GM12874 (cell line): ENCODE measurements around the gene KRTAP1-4.

Source experiments
- CTCF ChIP-seq: IDR thresholded peaks from 2 replicates; pipeline ENCODE4 v1.5.1; 2011; ENCODE audit warnings: low read depth, mild to moderate bottlenecking, control low read depth, low read length, moderate library complexity; ENCODE audit not compliant: insufficient read depth

Gene KRTAP1-4

DNA sequence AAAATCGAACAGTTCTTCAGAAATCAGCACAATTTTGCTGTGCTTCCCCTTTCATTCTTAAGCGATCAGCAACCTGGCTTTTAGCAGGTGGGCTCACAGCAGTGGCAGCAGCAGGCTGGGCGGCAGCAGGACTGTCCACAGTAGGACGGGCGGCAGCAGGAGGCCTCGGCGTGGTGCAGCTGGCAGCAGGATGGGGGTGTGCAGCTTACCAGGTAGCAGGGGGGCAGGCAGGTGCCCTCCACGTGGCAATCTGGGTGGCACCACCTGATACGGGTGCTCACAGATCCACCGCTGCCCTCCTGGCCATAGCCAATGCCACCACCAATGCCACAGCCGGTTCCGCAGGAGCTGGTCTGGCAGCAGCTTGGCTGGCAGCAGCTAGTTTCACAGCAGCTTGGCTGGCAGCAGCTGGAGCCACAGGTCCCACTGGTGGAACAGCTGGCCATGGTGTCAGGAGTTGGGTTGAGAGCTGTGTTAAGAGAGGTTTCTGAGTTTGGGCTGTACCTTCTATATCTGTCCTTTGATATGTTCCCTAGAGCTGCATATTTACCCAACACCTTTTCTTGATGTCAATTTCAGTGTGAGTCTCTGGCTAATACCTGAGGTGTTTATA, at the start of gene KRTAP1-4:
Gene KRTAP1-4 (minus strand): TSS at position 563 of the 613 bp plus-strand sequence. CDS start 117 bp downstream, at position 446.
- TF ChIP-seq CTCF = no peak

- TF ChIP-seq CTCF = no peak
Observed at GRCh38 chr17:41076788-41077187, 46.8 kb upstream of the KRTAP1-4 start.

- TF ChIP-seq CTCF = no peak
Observed at GRCh38 chr17:41073676-41074075, 43.7 kb upstream of the KRTAP1-4 start.

DNA sequence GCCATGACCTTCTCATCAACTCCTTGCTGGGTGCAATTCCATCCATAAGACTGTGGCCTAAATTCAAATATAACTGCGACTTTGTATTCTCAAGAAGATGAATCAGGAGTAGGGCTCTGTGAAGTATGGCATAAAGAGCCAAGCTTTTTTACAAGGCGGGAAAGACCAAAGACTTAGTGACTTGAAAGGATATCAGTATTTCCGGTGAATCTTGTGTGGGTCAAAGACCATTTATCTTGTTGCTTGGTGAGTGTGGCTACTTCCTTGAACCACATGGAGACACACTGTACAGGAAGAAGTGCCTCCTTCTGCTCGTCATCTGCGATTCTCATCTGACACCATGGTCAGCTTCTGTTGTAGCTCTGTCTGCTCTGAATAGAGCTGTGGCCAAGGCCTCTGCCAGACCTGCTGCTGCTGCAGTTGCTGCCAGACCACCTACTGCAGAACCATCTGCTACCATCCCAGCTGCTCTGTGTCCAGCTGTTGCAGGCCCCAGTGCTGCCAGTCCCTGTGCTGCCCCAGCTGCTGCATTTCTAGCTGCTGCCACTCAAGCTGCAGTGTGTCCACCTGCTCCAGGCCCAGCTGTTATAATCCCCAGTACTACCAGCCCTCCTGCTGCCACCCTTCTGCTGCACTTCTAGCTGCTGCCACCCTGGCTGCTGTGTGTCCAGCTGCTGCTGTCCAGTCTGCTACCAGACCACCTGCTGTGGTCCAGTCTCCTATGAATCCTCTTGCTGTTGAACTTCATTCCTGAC, 41.8 kb upstream of the KRTAP1-4 start:
- TF ChIP-seq CTCF = no peak

- no peak for TF ChIP-seq CTCF
Observed at GRCh38 chr17:41069031-41069430, 39.0 kb upstream of the KRTAP1-4 start.

DNA sequence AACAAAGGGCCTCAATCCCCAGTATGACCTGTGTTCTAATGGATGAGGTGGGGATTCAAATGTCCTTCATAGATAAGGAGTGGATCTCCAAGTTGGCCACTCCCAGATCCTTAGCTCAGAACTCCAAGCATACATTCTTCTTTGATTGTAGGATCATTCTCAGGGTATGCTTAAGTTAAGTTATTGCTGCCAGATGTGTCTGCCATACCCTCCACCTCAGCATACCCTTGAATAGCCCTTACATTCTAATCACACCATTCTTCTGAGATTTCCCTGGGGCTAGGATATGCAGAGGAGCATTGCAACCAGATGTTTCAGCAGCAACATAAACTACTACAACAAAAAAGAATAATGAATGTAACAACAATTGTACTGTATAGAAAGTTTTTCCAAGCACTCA, 37.3 kb upstream of the KRTAP1-4 start:
- no peak for TF ChIP-seq CTCF

DNA sequence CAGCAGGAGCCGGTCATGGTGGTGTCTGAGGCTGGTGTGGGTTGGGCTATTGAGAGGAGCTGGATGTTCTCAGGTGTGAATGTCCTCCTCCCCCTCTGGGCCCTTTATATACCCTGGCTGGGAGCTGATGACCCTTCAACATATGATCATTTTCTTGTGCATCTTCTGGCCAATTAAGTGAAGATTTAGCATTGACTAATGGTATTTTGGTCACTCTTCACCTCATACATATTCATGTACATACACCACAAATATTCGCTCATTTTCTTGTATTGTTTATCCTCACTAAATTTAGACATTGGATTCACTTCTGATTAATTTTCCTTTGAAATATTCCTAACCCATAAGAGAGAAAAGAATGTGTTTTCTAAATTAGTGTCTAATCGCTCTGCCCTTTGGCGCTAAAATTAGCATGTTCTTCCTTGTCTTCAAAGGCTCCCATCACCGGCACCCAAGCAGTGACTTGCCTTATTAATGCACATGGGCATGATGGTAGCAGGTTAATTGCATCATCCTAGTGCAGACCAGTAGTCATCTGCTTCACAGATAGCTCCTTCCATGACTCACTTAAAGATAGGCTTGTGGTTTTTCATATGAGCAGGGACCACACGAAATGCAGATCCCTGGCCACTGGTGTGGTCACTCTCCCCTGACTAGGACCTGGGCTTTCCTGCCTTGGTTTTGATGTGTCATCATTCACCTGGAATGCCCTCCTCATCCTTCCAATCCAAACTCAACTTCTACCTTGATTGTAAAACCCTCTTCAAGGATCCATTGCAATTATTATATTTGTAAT, 36.0 kb upstream of the KRTAP1-4 start, which contains the start of gene KRTAP2-4:
Gene KRTAP2-4 (minus strand): TSS at position 51 of the 796 bp plus-strand sequence. CDS start 34 bp downstream, at position 17.
- no peak for TF ChIP-seq CTCF
